H54 (cell line): ENCODE data around the gene MAP3K12.
"Not testable (repeated sequence)": the region's sequence is repeated elsewhere in the genome, so short reads cannot be mapped to it uniquely, and the experiment has no call there.

ENCODE experiments used
- DNase-seq: peaks from one replicate; pipeline ENCODE4 v3.0.0; 2011; ENCODE audit warnings: low spot score, mixed read lengths; ENCODE audit not compliant: insufficient read length
- FAIRE-seq: peaks from 3 replicates; lab custom pipeline; 2011; peaks lifted over from hg19 to GRCh38; lab: Jason Lieb, UNC
- POLR2A ChIP-seq: IDR thresholded peaks from 2 replicates; pipeline ENCODE4 v1.6.1; 2011; ENCODE audit warnings: low read depth, mild to moderate bottlenecking, low read length

The MAP3K12 gene

GRCh38 chr12:53492830-53493609 is 6.2 kb downstream of the MAP3K12 start:
- peak; percentile 75 for DNase-seq
- FAIRE-seq, result no peak

GRCh38 chr12:53492188-53492587 is 7.1 kb downstream of the MAP3K12 start:
- DNase-seq (no peak), FAIRE-seq (no peak)
- 0 out of 2 replicates have a peak, but pooled peaks have one; percentile 12 for TF ChIP-seq POLR2A

More at GRCh38 chr12:53492830-53493609, 6.2 kb downstream of the MAP3K12 start:
- no peak; the same call in 1 of the 2 replicates for TF ChIP-seq POLR2A

DNA sequence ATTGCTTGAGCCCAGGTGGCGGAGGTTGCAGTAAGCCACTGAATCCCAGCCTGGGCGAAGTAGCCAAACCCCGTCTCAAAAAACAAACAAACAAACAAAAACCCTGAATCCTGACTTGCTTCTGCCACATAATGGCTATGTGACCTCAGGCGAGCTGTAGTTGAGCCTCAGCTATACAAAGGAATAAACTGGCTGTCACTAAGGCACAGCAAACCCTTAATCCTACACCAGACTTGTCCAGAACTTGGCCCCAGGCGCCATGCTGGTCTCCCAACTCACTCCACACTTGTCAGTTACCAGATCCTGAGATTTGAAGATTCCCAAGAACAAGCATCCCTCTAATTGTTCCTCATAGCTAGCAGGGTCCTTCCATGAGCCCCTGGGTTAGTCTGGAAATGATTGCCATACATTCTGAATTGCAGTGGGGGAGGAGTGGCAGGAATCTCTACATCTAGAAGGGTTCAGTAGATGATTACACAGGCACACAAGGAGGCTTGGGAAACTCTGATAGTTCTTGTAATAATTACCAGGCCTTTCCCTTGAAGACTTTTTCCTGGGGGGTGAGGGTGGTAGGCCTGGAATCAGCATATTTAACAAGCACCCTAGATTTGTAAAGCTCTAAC is 9.9 kb downstream of the MAP3K12 start:
- FAIRE-seq, result no peak
- no peak for TF ChIP-seq POLR2A
- DNase-seq, result no peak

GRCh38 chr12:53486736-53487487 is 12.3 kb downstream of the MAP3K12 start:
- no peak for DNase-seq
- FAIRE-seq, result no peak
- no peak for TF ChIP-seq POLR2A

GRCh38 chr12:53485955-53486735 is 13.1 kb downstream of the MAP3K12 start:
- FAIRE-seq (no peak), DNase-seq (no peak)
- TF ChIP-seq POLR2A, result no peak

DNA sequence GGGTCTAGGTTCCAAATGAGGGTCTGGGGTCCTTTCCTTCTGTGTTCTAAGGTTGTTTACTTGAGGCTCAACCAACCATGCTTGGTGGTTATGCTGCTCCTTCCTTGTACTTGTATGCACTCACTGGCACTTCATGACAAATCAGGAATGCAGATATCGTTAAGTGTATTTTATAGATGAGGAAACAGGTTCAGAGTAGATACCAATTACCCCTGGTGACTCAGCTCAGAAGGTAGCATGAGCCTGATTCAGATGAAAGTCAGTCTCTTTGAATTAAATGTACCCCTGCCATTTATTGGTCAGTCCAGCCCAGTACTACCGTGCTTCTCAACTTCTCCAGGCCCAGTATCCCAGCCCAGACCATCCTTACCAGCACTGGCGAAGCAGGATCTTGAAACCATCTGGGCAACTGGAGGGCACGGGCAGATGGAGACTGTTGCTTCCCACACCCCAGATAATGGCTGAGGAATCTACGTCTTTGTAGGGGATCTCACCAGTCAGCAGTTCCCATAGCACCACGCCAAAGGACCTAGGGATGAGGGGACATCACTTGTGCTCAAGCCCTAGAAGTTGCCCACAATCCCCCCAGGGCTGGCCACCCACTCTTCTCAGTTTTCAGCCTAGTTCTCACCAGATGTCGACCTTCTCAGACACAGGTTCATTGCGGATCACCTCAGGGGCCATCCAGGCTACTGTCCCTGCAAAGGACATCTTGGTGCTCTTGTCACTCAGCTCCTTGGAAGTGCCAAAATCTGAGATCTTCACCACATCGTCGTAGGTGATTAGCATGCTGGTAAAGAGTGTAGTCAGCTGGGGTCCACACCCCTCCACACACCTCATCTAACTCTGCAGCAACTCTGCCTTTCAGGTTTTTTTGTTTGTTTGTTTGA is 14.3 kb downstream of the MAP3K12 start:
- DNase-seq (no peak), FAIRE-seq (no peak)
- no peak for TF ChIP-seq POLR2A

GRCh38 chr12:53483979-53484377 is 15.3 kb downstream of the MAP3K12 start:
- TF ChIP-seq POLR2A, result no peak
- no peak for FAIRE-seq
- DNase-seq, result no peak

DNA sequence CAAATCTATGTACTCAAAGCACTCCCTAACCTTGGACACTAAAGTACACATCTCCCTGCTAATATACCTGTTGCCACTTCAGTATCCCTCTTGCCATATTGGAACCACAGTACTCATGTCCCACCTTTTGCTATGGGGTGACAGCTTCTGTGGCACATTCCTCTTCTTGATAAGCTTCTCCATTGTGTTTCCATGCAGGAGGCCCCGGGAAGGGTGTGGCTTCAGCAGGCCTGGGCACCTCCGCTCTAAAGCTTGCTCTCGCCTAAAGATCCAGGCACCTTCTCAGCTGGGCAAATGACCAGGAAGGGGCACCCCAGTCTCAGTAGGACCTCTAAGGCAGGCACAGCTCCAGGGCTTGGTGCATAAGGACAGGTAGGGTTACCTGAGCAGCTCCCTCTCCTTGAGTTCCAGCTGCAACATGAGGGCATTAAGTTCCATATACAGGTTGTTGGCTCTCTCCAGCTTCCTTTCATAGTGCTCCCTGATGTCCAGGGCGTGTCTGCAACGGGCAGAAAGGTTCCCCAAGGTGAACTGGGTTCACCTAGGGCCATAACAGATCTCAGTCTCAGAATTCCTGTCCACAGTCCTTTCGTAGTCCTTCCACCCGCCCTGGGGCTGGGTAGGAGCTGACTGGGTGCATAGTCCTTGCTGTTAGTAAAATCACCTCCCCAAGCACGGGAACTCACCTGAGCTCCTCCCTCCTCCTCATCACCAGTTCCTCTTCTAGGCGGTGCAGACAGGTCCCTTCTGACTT is 15.9 kb downstream of the MAP3K12 start:
- no peak for DNase-seq
- FAIRE-seq, result no peak
- TF ChIP-seq POLR2A, result no peak

GRCh38 chr12:53482626-53483168 is 16.6 kb downstream of the MAP3K12 start:
- DNase-seq (no peak), FAIRE-seq (no peak)
- TF ChIP-seq POLR2A, result no peak

- FAIRE-seq, result no peak
- DNase-seq, result no peak
- no peak for TF ChIP-seq POLR2A
Observed at GRCh38 chr12:53481939-53482586, 17.2 kb downstream of the MAP3K12 start.

- not testable (repeated sequence) for FAIRE-seq, DNase-seq
Observed at GRCh38 chr12:53481458-53481857, 17.8 kb downstream of the MAP3K12 start.
